ENCODE results near the gene TRERF1.

The TRERF1 gene

DNA sequence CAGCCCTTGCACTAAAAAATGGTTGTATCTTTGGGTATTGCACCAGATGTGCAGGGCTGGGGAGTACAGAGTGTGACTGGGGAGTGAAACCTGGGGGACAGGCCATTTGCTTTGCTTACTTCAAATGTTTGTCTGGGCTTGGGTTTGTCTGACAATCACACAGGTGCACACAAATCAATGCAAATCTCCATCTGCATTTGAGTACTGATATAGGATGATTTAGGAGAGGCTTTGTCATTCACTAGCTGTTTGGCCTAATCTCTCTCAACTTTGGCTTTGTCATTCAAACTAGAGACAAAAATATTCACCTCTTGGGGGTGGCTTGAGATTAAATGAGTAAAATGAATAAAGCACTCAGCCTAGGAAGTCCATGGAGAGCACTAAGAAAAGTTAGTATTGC lies 274.7 kb downstream of the TRERF1 start:
- no peak for DNase-seq

DNA sequence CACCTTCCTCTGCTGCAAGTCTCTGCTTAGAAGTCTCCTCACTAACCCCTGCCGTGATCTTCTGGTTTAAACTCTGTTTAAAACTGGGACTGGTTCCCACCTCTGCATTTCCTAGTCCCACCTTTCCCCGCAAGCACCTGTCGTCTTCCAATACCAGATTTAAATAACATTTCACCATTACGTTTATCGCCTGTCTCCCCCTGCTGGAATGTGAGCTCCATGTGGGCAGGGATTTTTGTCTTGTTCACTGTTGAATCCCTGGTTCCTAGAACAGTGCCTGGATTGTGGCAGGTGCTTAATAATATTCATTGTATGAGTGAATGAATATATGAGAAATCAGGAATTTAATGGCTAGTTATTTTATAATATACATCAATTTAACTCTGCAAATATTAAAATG lies 275.9 kb downstream of the TRERF1 start:
- no peak for DNase-seq

All from activated naive CD4-positive, alpha-beta T cell treated with Interleukin-2 at 50 U/mL for 16 hours (primary cell).